ENCODE data around the gene FSIP1.

FSIP1 gene

GRCh38 chr15:39669661-39670060 is 113.0 kb downstream of the FSIP1 start:
- no peak for DNase-seq (ENCODE audit: extremely low spot score)
- no peak for TF ChIP-seq CTCF (IDR thresholded peaks at IDR 0.05; ENCODE audit: control extremely low read depth, extremely low read depth, low read depth, missing control alignments)
- ChIA-PET POLR2A (no interaction called here), CTCF (interaction anchor here (1.0 kb wide), 1 partner anchor 10 kb away, joined by 4 read pairs; no protein-coding TSS in a partner anchor)

GRCh38 chr15:39669241-39669640 is 113.4 kb downstream of the FSIP1 start:
- ChIA-PET CTCF (interaction anchor here (1.0 kb wide), 2 partner anchors 10 to 17 kb away, joined by 3 to 4 read pairs; no protein-coding TSS in a partner anchor), POLR2A (no interaction called here)
- no peak for DNase-seq (ENCODE audit: extremely low spot score)
- TF ChIP-seq CTCF (IDR thresholded peaks at IDR 0.05; ENCODE audit: control extremely low read depth, extremely low read depth, low read depth, missing control alignments): no peak

- no peak for DNase-seq (ENCODE audit: extremely low spot score)
- POLR2A ChIA-PET: no interaction called here
- CTCF ChIA-PET: interaction anchor here (1.0 kb wide), 1 partner anchor 18 kb away, joined by 3 read pairs; no protein-coding TSS in a partner anchor
- TF ChIP-seq CTCF (IDR thresholded peaks at IDR 0.05; ENCODE audit: control extremely low read depth, extremely low read depth, low read depth, missing control alignments): no peak
Measured at GRCh38 chr15:39668457-39668856, 114.2 kb downstream of the FSIP1 start.

- POLR2A ChIA-PET: no interaction called here
- no peak for DNase-seq (ENCODE audit: extremely low spot score)
- no peak for TF ChIP-seq CTCF (IDR thresholded peaks at IDR 0.05; ENCODE audit: control extremely low read depth, extremely low read depth, low read depth, missing control alignments)
- CTCF ChIA-PET: interaction anchor here (1.6 to 1.9 kb wide), 2 partner anchors 14 to 18 kb away, joined by 5 to 6 read pairs; no protein-coding TSS in a partner anchor
Measured at GRCh38 chr15:39667382-39668127, 115.1 kb downstream of the FSIP1 start.

GRCh38 chr15:39666677-39667076 is 116.0 kb downstream of the FSIP1 start:
- no peak for DNase-seq (ENCODE audit: extremely low spot score)
- ChIA-PET POLR2A (no interaction called here), CTCF (interaction anchor here (1.6 to 1.9 kb wide), 2 partner anchors 13 to 19 kb away, joined by 5 to 6 read pairs; no protein-coding TSS in a partner anchor)
- TF ChIP-seq CTCF (IDR thresholded peaks at IDR 0.05; ENCODE audit: control extremely low read depth, extremely low read depth, low read depth, missing control alignments): no peak

- no peak for TF ChIP-seq CTCF (IDR thresholded peaks at IDR 0.05; ENCODE audit: control extremely low read depth, extremely low read depth, low read depth, missing control alignments)
- no peak for DNase-seq (ENCODE audit: extremely low spot score)
- POLR2A ChIA-PET: no interaction called here
- CTCF ChIA-PET: interaction anchor here (1.1 to 1.9 kb wide), 3 partner anchors 12 to 47 kb away, joined by 3 to 6 read pairs (median 4); no protein-coding TSS in a partner anchor
Measured at GRCh38 chr15:39665629-39666250, 116.9 kb downstream of the FSIP1 start.
